ENCODE results near the gene MEGF10. TPM values are rescaled to one million over a fixed set of nuclear protein-coding genes. Genes with fewer than 3 reads are reported as not detected.
"Not testable (repeated sequence)": the region's sequence is repeated elsewhere in the genome, so short reads cannot be mapped to it uniquely, and the experiment has no call there.

The MEGF10 gene
- total and polyA plus RNA-seq, 5 donors = 0.25 to 2.7 (median 1.1) TPM

GRCh38 chr5:127311781-127312525, 21.4 kb downstream of the MEGF10 start:
- no peaks in the 10 kb centered on the region for H3K4me1 ChIP-seq (ENCODE audit: control insufficient read depth, insufficient read depth, low read length)
- 70% methylated on average over 10 of the region's 10 CpGs for WGBS
- H3K9me3 ChIP-seq (ENCODE audit: control insufficient read depth, low read length) = no peaks in the 10 kb centered on the region
- intact Hi-C loops (cut with DNase I) = loop anchor here in 1 of 4 donors (10.0 kb wide), 1 partner anchor 477 kb away; no protein-coding TSS in a partner anchor
- no peak for DNase-seq
- H3K27ac ChIP-seq (ENCODE audit: low read length) = no peak overlapping the region
- no peak for ATAC-seq
- no peak overlapping the region for H3K4me3 ChIP-seq (ENCODE audit: low read length)
- H3K27me3 ChIP-seq (ENCODE audit: control insufficient read depth, insufficient read depth) = no peaks in the 10 kb centered on the region

GRCh38 chr5:127313379-127313778, 22.8 kb downstream of the MEGF10 start:
- Histone ChIP-seq H3K9me3 (ENCODE audit: control insufficient read depth, low read length) (no peaks in the 10 kb centered on the region), H3K4me3 (ENCODE audit: low read length) (no peak overlapping the region), H3K4me1 (ENCODE audit: control insufficient read depth, insufficient read depth, low read length) (no peaks in the 10 kb centered on the region), H3K27ac (ENCODE audit: low read length) (no peak overlapping the region), H3K27me3 (ENCODE audit: control insufficient read depth, insufficient read depth) (no peaks in the 10 kb centered on the region)
- intact Hi-C loops (cut with DNase I) = loop anchor here in 1 of 4 donors (10.0 kb wide), 1 partner anchor 479 kb away; no protein-coding TSS in a partner anchor
- WGBS = 93% methylated on average over 3 of the region's 3 CpGs
- no peak for DNase-seq
- no peak for ATAC-seq

- WGBS = 43% methylated on average over 7 of the region's 7 CpGs
- H3K27me3 ChIP-seq (ENCODE audit: control insufficient read depth, insufficient read depth) = no peaks in the 10 kb centered on the region
- H3K4me1 ChIP-seq (ENCODE audit: control insufficient read depth, insufficient read depth, low read length) = no peaks in the 10 kb centered on the region
- intact Hi-C loops (cut with DNase I) = loop anchor here in 1 of 4 donors (10.0 kb wide), 1 partner anchor 479 kb away; no protein-coding TSS in a partner anchor
- no peak overlapping the region for H3K4me3 ChIP-seq (ENCODE audit: low read length)
- H3K9me3 ChIP-seq (ENCODE audit: control insufficient read depth, low read length) = no peaks in the 10 kb centered on the region
- DNase-seq = peak; percentile 54 to 84 (median 71)
- ATAC-seq = peak in 1 of 2 donors; percentile 72
- H3K27ac ChIP-seq (ENCODE audit: low read length) = no peak overlapping the region
These were observed 23.4 kb downstream of the MEGF10 start for GRCh38 chr5:127313847-127314473.

- H3K4me1 ChIP-seq (ENCODE audit: control insufficient read depth, insufficient read depth, low read length) = no peaks in the 10 kb centered on the region
- H3K27ac ChIP-seq (ENCODE audit: low read length) = no peak overlapping the region
- no peak for ATAC-seq
- DNase-seq = no peak
- intact Hi-C loops (cut with DNase I) = loop anchor here in 1 of 4 donors (10.0 kb wide), 1 partner anchor 481 kb away; no protein-coding TSS in a partner anchor
- no peaks in the 10 kb centered on the region for H3K27me3 ChIP-seq (ENCODE audit: control insufficient read depth, insufficient read depth)
- 89% methylated on average over 1 of the region's 1 CpG for WGBS
- H3K9me3 ChIP-seq (ENCODE audit: control insufficient read depth, low read length) = no peaks in the 10 kb centered on the region
- H3K4me3 ChIP-seq (ENCODE audit: low read length) = no peak overlapping the region
These were observed 25.4 kb downstream of the MEGF10 start for GRCh38 chr5:127316011-127316410.

GRCh38 chr5:127317385-127317784, 26.8 kb downstream of the MEGF10 start:
- not testable (repeated sequence) for H3K27ac ChIP-seq (ENCODE audit: low read length); H3K9me3 ChIP-seq (ENCODE audit: control insufficient read depth, low read length); DNase-seq; H3K27me3 ChIP-seq (ENCODE audit: control insufficient read depth, insufficient read depth); H3K4me3 ChIP-seq (ENCODE audit: low read length); H3K4me1 ChIP-seq (ENCODE audit: control insufficient read depth, insufficient read depth, low read length); ATAC-seq
- WGBS = 96% methylated on average over 3 of the region's 3 CpGs
- intact Hi-C loops (cut with DNase I) = loop anchor here in 1 of 4 donors (10.0 kb wide), 1 partner anchor 483 kb away; no protein-coding TSS in a partner anchor

GRCh38 chr5:127320032-127320965, 29.7 kb downstream of the MEGF10 start:
- intact Hi-C loops (cut with DNase I) = no loop called here
- Histone ChIP-seq H3K27ac (ENCODE audit: low read length) (no peak overlapping the region), H3K27me3 (ENCODE audit: control insufficient read depth, insufficient read depth) (no peaks in the 10 kb centered on the region), H3K9me3 (ENCODE audit: control insufficient read depth, low read length) (no peaks in the 10 kb centered on the region), H3K4me3 (ENCODE audit: low read length) (no peak overlapping the region), H3K4me1 (ENCODE audit: control insufficient read depth, insufficient read depth, low read length) (no peaks in the 10 kb centered on the region)
- WGBS = 60% methylated on average over 5 of the region's 5 CpGs
- DNase-seq (no peak), ATAC-seq (no peak)

- H3K9me3 ChIP-seq (ENCODE audit: control insufficient read depth, low read length) = no peaks in the 10 kb centered on the region
These were observed 30.9 kb downstream of the MEGF10 start for GRCh38 chr5:127321465-127321864.

GRCh38 chr5:127322403-127322802, 31.8 kb downstream of the MEGF10 start:
- ATAC-seq (no peak), DNase-seq (no peak)
- H3K27me3 ChIP-seq (ENCODE audit: control insufficient read depth, insufficient read depth) = no peaks in the 10 kb centered on the region
- no peak overlapping the region for H3K27ac ChIP-seq (ENCODE audit: low read length)
- no peaks in the 10 kb centered on the region for H3K9me3 ChIP-seq (ENCODE audit: control insufficient read depth, low read length)
- intact Hi-C loops (cut with DNase I) = no loop called here
- WGBS = 68% methylated on average over 1 of the region's 1 CpG
- H3K4me3 ChIP-seq (ENCODE audit: low read length) = no peak overlapping the region
- no peaks in the 10 kb centered on the region for H3K4me1 ChIP-seq (ENCODE audit: control insufficient read depth, insufficient read depth, low read length)

More at GRCh38 chr5:127321465-127321864, 30.9 kb downstream of the MEGF10 start:
- no peaks in the 10 kb centered on the region for H3K27me3 ChIP-seq (ENCODE audit: control insufficient read depth, insufficient read depth)
- no peak overlapping the region for H3K4me3 ChIP-seq (ENCODE audit: low read length)
- H3K4me1 ChIP-seq (ENCODE audit: control insufficient read depth, insufficient read depth, low read length) = no peaks in the 10 kb centered on the region
- DNase-seq (no peak), ATAC-seq (no peak)
- 76% methylated on average over 2 of the region's 2 CpGs for WGBS
- no peak overlapping the region for H3K27ac ChIP-seq (ENCODE audit: low read length)
- intact Hi-C loops (cut with DNase I) = no loop called here

GRCh38 chr5:127324756-127325155, 34.2 kb downstream of the MEGF10 start:
- intact Hi-C loops (cut with DNase I) = no loop called here
- WGBS = 90% methylated on average over 3 of the region's 3 CpGs

GRCh38 chr5:127326431-127326830, 35.8 kb downstream of the MEGF10 start:
- intact Hi-C loops (cut with DNase I) = no loop called here
- Histone ChIP-seq H3K4me3 (ENCODE audit: low read length) (no peak overlapping the region), H3K4me1 (ENCODE audit: control insufficient read depth, insufficient read depth, low read length) (no peaks in the 10 kb centered on the region), H3K27ac (ENCODE audit: low read length) (no peak overlapping the region), H3K9me3 (ENCODE audit: control insufficient read depth, low read length) (no peaks in the 10 kb centered on the region), H3K27me3 (ENCODE audit: control insufficient read depth, insufficient read depth) (no peaks in the 10 kb centered on the region)
- ATAC-seq = no peak
- DNase-seq = no peak
- 62% methylated on average over 4 of the region's 4 CpGs for WGBS

More at GRCh38 chr5:127324756-127325155, 34.2 kb downstream of the MEGF10 start:
- Histone ChIP-seq H3K27ac (ENCODE audit: low read length) (no peak overlapping the region), H3K4me3 (ENCODE audit: low read length) (no peak overlapping the region), H3K27me3 (ENCODE audit: control insufficient read depth, insufficient read depth) (no peaks in the 10 kb centered on the region), H3K9me3 (ENCODE audit: control insufficient read depth, low read length) (no peaks in the 10 kb centered on the region), H3K4me1 (ENCODE audit: control insufficient read depth, insufficient read depth, low read length) (no peaks in the 10 kb centered on the region)
- ATAC-seq (no peak), DNase-seq (no peak)
